Kidney epithelial cell (primary cell): ENCODE measurements around the gene SLPI. TPM values are rescaled to one million over a fixed set of nuclear protein-coding genes. Genes with fewer than 3 reads are reported as not detected.

Source experiments
- DNase-seq: peaks from one replicate; pipeline ENCODE4 v3.0.0-alpha.2; 2010; ENCODE audit warnings: low read depth
- H3K27me3 ChIP-seq: 2 replicates; pipeline ENCODE4 v1.6.0; 2011; ENCODE audit warnings: low read length; ENCODE audit not compliant: control insufficient read depth, insufficient read depth
- H3K36me3 ChIP-seq: 2 replicates; pipeline ENCODE4 v1.5.1; 2011; ENCODE audit warnings: low read length; ENCODE audit not compliant: control insufficient read depth, insufficient read depth
- H3K4me3 ChIP-seq: 2 replicates; pipeline ENCODE4 v1.5.1; 2011; ENCODE audit warnings: low read depth, mild to moderate bottlenecking, control low read depth, low read length
- total RNA-seq: library from RNA; depleted of rRNA; stranded (reverse); fragments of >200 nt; gene quantifications from 2 replicates; pipeline ENCODE4 v1.2.3, GENCODE V29; 2015
- TF ChIP-seq, protein P1 (sequence below): IDR thresholded peaks from 2 replicates; pipeline ENCODE4 v1.5.1; 2011; ENCODE audit warnings: mild to moderate bottlenecking, moderate library complexity, low read length, control low read depth, inconsistent platforms; ENCODE audit not compliant: insufficient read depth, poor library complexity, severe bottlenecking

Gene SLPI
- total RNA-seq, 1 donor from 2014 or later: 88.0 TPM

GRCh38 chr20:45297786-45298497 lies 43.6 kb upstream of the SLPI start:
- Histone ChIP-seq H3K27me3 (peaks cover 5% of the 10 kb centered on the region), H3K36me3 (no peaks in the 10 kb centered on the region), H3K4me3 (no peak overlapping the region)
- TF ChIP-seq, protein P1, sequence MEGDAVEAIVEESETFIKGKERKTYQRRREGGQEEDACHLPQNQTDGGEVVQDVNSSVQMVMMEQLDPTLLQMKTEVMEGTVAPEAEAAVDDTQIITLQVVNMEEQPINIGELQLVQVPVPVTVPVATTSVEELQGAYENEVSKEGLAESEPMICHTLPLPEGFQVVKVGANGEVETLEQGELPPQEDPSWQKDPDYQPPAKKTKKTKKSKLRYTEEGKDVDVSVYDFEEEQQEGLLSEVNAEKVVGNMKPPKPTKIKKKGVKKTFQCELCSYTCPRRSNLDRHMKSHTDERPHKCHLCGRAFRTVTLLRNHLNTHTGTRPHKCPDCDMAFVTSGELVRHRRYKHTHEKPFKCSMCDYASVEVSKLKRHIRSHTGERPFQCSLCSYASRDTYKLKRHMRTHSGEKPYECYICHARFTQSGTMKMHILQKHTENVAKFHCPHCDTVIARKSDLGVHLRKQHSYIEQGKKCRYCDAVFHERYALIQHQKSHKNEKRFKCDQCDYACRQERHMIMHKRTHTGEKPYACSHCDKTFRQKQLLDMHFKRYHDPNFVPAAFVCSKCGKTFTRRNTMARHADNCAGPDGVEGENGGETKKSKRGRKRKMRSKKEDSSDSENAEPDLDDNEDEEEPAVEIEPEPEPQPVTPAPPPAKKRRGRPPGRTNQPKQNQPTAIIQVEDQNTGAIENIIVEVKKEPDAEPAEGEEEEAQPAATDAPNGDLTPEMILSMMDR: no peak
- no peak for DNase-seq

- Histone ChIP-seq H3K27me3 (peaks cover 6% of the 10 kb centered on the region), H3K4me3 (no peak overlapping the region), H3K36me3 (no peaks in the 10 kb centered on the region)
- DNase-seq: no peak
- TF ChIP-seq, protein P1: no peak
These were observed 40.3 kb upstream of the SLPI start for GRCh38 chr20:45294659-45295058.

- DNase-seq: no peak
- H3K4me3 ChIP-seq: no peak overlapping the region
- TF ChIP-seq, protein P1: no peak
These were observed 39.6 kb upstream of the SLPI start for GRCh38 chr20:45294003-45294368.

DNA sequence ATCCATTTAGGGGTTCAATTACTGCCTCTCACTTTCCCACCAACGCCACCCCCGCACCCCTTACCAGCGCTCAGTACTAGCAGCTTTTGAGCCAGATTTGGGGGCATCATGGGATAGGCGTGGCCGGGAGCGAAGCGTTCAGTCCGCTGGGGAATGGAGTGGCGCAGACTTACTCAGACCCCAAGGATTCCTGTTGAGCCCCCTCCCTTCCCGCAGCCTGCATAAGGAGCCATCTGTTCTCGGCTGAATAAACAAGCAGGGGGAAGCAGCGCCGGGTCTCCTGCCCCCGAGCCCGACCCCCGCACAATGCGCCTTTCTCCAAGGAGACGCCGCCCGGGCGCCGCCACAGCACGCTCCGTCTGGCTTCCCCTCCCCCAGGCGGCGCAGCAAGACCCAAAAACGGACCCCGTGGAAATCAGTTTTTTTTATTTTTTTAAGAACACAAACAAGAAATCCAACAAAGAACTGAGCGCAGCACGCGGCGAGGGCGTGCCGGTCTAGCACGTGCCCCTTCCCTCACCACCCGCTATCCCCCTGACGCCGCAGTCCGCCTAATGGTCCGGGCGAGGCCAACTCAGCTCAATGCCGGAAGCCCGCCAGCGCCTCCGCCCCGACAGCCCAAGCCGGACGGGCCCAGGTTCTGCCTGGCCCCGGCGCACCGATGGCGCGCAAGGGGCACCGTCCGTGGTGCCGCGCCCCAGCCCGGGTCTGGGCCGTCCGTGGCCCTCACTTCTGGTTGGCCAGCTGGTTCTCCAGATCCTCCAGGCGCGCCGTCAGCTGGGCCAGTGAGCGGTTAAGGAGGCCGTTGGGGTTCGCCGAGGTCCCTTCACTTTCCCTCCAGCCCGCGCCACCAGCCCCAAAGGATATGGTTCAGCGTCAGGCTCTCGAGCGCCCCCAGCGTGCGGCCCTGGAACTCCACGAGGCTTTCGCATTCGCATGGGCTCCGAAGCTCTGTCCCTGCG lies 39.0 kb upstream of the SLPI start:
- H3K36me3 ChIP-seq: no peaks in the 10 kb centered on the region
- TF ChIP-seq, protein P1: peak; percentile 99
- H3K27me3 ChIP-seq: peaks cover 6% of the 10 kb centered on the region
- no peak for DNase-seq
- H3K4me3 ChIP-seq: peak overlapping the region; percentile 39

More at GRCh38 chr20:45294003-45294368, 39.6 kb upstream of the SLPI start:
- H3K27me3 ChIP-seq: peaks cover 6% of the 10 kb centered on the region
- no peaks in the 10 kb centered on the region for H3K36me3 ChIP-seq

DNA sequence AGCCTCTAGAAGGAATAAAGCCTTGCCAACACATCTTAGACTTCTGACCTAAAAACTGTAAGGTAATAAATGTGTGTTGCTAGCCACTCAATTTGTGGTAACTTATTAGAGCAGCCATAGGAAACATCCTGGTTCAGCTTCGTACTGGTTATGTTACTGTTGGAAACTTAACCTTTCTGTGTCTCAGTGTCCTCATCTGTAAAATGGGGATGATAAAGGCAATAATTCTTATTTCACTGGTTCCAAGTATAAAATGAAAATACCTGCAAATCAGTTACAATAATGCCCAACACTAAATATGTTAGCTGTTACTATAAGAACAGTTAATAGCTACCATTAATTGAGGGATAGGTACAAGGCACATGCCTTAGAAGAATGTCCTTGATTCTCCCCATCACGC lies 38.0 kb upstream of the SLPI start:
- no peak overlapping the region for H3K4me3 ChIP-seq

More for the DNA sequence above, 38.0 kb upstream of the SLPI start:
- Histone ChIP-seq H3K27me3 (peaks cover 6% of the 10 kb centered on the region), H3K36me3 (no peaks in the 10 kb centered on the region)
- no peak for DNase-seq
- TF ChIP-seq, protein P1: no peak
